Mesodermal cell (in vitro differentiated cells): ENCODE data around the gene SPATA32.
"Not testable (repeated sequence)": the region's sequence is repeated elsewhere in the genome, so short reads cannot be mapped to it uniquely, and the experiment has no call there.

Experiments
- H3K27ac ChIP-seq: 2 replicates; pipeline ENCODE4 v1.7.0; 2013; ENCODE audit warnings: mild to moderate bottlenecking, low read depth, low read length, moderate library complexity; ENCODE audit not compliant: severe bottlenecking
- H3K36me3 ChIP-seq: 2 replicates; pipeline ENCODE4 v1.7.1; 2013; ENCODE audit warnings: mild to moderate bottlenecking, low read length, moderate library complexity; ENCODE audit not compliant: control insufficient read depth, insufficient read depth
- H3K4me1 ChIP-seq: one replicate; pipeline ENCODE4 v1.7.1; 2013; ENCODE audit warnings: mild to moderate bottlenecking, low read length; ENCODE audit not compliant: insufficient read depth, control insufficient read depth, poor library complexity, severe bottlenecking
- H3K4me3 ChIP-seq: 2 replicates; pipeline ENCODE4 v1.7.0; 2013; ENCODE audit warnings: low read length, control low read depth, mild to moderate bottlenecking; ENCODE audit not compliant: insufficient read depth, poor library complexity, severe bottlenecking; ENCODE audit errors: extremely low read depth
- H3K9me3 ChIP-seq: 2 replicates; pipeline ENCODE4 v1.7.1; 2013; ENCODE audit warnings: mild to moderate bottlenecking, low read length, moderate library complexity; ENCODE audit not compliant: control insufficient read depth
- WGBS, 2 experiments: methylation state at CpG; one replicate each; pipeline ENCODE4 v1.1.5; 2013; ENCODE audit warnings: missing lambda C conversion rate in 2 of 2; ENCODE audit not compliant: insufficient coverage in 2 of 2; 5-methylcytosine and 5-hydroxymethylcytosine counted together

SPATA32 gene

GRCh38 chr17:45258981-45259380 is 2.9 kb downstream of the SPATA32 start:
- 72% methylated on average over 3 of the region's 5 CpGs; no CpG with 5 or more reads in 1 of the 2 experiments for WGBS, 2 experiments
- H3K4me3 ChIP-seq = no peak overlapping the region
- no peak overlapping the region for H3K27ac ChIP-seq
- H3K36me3 ChIP-seq = peaks cover 9% of the 10 kb centered on the region
- H3K9me3 ChIP-seq = no peaks in the 10 kb centered on the region
- peaks cover 9% of the 10 kb centered on the region for H3K4me1 ChIP-seq

- H3K36me3 ChIP-seq = no peaks in the 10 kb centered on the region
- WGBS, 2 experiments = 73 to 75% methylated on average over 13 to 15 of the region's 16 CpGs
- H3K4me1 ChIP-seq = peaks cover 6% of the 10 kb centered on the region
Measured at GRCh38 chr17:45257115-45257514, 4.8 kb downstream of the SPATA32 start.

GRCh38 chr17:45256114-45256966 is 5.6 kb downstream of the SPATA32 start:
- 50 to 90% methylated on average over 2 of the region's 14 CpGs for whole genome bisulfite sequencing, 2 experiments
- Histone ChIP-seq H3K4me3 (no peak overlapping the region), H3K27ac (no peak overlapping the region), H3K36me3 (no peaks in the 10 kb centered on the region), H3K4me1 (no peaks in the 10 kb centered on the region), H3K9me3 (no peaks in the 10 kb centered on the region)

More at GRCh38 chr17:45257115-45257514, 4.8 kb downstream of the SPATA32 start:
- Histone ChIP-seq H3K27ac (no peak overlapping the region), H3K9me3 (no peaks in the 10 kb centered on the region), H3K4me3 (no peak overlapping the region)

GRCh38 chr17:45255358-45255757 is 6.5 kb downstream of the SPATA32 start:
- no peak overlapping the region for H3K4me3 ChIP-seq
- no peak overlapping the region for H3K27ac ChIP-seq
- H3K36me3 ChIP-seq = no peaks in the 10 kb centered on the region
- H3K9me3 ChIP-seq = no peaks in the 10 kb centered on the region
- H3K4me1 ChIP-seq = no peaks in the 10 kb centered on the region
- WGBS, 2 experiments = 95 to 99% methylated on average over 7 to 8 of the region's 8 CpGs

GRCh38 chr17:45253879-45254278 is 8.0 kb downstream of the SPATA32 start:
- no peaks in the 10 kb centered on the region for H3K9me3 ChIP-seq
- no peak overlapping the region for H3K4me3 ChIP-seq
- no peak overlapping the region for H3K27ac ChIP-seq
- 96 to 100% methylated on average over 1 to 4 of the region's 4 CpGs for WGBS, 2 experiments
- no peaks in the 10 kb centered on the region for H3K4me1 ChIP-seq
- H3K36me3 ChIP-seq = no peaks in the 10 kb centered on the region

GRCh38 chr17:45253237-45253636 is 8.7 kb downstream of the SPATA32 start:
- not testable (repeated sequence) for H3K36me3 ChIP-seq, H3K27ac ChIP-seq, H3K9me3 ChIP-seq, H3K4me3 ChIP-seq, H3K4me1 ChIP-seq
- WGBS, 2 experiments = 94 to 98% methylated on average over 4 of the region's 7 CpGs

GRCh38 chr17:45251931-45252330 is 10.0 kb downstream of the SPATA32 start:
- no peak overlapping the region for H3K4me3 ChIP-seq
- WGBS, 2 experiments = 95 to 100% methylated on average over 1 to 4 of the region's 7 CpGs
- no peaks in the 10 kb centered on the region for H3K9me3 ChIP-seq
- no peaks in the 10 kb centered on the region for H3K36me3 ChIP-seq
- no peak overlapping the region for H3K27ac ChIP-seq
- no peaks in the 10 kb centered on the region for H3K4me1 ChIP-seq

- WGBS, 2 experiments = 5 to 12% methylated on average over 31 to 36 of the region's 39 CpGs
- Histone ChIP-seq H3K36me3 (no peaks in the 10 kb centered on the region), H3K4me3 (peak overlapping the region; percentile 58), H3K27ac (no peak overlapping the region), H3K9me3 (no peaks in the 10 kb centered on the region), H3K4me1 (peaks cover 6% of the 10 kb centered on the region)
Measured at GRCh38 chr17:45248132-45248957, 13.5 kb downstream of the SPATA32 start.

- Histone ChIP-seq H3K4me3 (peak overlapping the region; percentile 58), H3K4me1 (peaks cover 6% of the 10 kb centered on the region), H3K36me3 (no peaks in the 10 kb centered on the region), H3K9me3 (no peaks in the 10 kb centered on the region), H3K27ac (peak overlapping the region; percentile 74)
- 0% methylated on average over 43 to 45 of the region's 61 CpGs for WGBS, 2 experiments
Measured at GRCh38 chr17:45247429-45248131, 14.3 kb downstream of the SPATA32 start.

GRCh38 chr17:45246861-45247428 is 14.9 kb downstream of the SPATA32 start:
- Histone ChIP-seq H3K36me3 (no peaks in the 10 kb centered on the region), H3K4me3 (peak overlapping the region; percentile 58), H3K27ac (peak overlapping the region; percentile 74), H3K9me3 (no peaks in the 10 kb centered on the region), H3K4me1 (peaks cover 6% of the 10 kb centered on the region)
- 3 to 8% methylated on average over 15 to 24 of the region's 33 CpGs for WGBS, 2 experiments
